Ramos (cell line): Measurements from ENCODE around the gene KRT4.

Source experiments
- in situ Hi-C: fragments of 300-500 bp; cut with MboI; formaldehyde crosslinking; loops from one replicate; pipeline ENCODE4 v1.14.3; 2022; ENCODE audit warnings: low sequenced_read_pairs; ENCODE audit not compliant: unreplicated experiment

The KRT4 gene

GRCh38 chr12:52822771-52823510, 9.0 kb upstream of the KRT4 start:
- in situ Hi-C loops: no loop called here

- in situ Hi-C loops: no loop called here
Observed at GRCh38 chr12:52821826-52822660, 8.1 kb upstream of the KRT4 start.

DNA sequence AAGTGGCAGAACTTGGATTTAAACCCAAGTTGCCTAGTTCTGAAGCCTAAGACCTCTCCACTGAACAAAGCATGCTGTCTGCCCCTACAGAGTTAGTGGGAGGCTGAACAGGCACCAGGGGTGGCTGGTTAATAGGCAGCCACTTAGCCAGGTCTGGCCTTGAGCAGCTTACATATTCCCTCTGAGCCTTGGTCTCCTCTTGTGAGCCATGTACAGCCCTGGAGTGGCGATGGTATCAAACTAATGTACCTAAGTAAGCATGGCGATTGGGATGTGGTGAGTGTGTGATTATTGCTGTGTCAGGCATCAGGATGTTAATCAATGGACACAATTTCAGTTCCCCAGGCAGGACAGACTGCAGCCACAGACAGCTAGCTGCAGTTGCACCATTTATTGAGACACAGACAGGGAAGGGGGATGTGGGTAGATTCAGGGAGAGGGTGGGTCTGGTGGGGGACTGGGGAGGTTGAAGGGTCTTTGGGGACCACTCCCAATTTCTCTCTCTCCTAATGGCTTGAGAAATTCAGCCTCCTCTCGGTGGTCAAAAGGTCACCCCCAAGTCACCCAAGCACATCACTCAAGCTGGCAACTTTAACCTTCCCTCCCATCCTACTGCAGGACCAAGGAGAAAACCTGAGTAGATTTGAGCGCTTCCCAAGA, 7.3 kb upstream of the KRT4 start:
- in situ Hi-C loops: no loop called here

DNA sequence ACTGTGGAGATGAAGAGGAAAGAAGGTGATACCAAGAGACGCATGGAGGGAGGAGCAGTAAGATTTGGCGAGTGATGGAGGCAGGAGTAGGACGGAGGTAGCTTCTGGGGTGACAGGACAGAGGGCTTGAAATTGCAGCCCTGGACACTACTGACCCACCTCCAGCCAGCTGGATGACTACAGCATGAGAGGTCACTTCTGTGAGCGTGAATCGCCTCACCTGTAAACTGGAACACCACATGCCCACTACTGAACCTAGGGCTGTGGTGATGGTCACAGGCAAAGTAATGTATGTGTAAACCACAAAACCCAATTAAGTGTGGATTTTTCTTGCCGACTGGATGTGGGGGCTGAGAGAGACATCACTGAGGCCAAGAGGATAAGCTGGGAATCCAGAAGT, 6.6 kb upstream of the KRT4 start:
- in situ Hi-C loops: no loop called here

DNA sequence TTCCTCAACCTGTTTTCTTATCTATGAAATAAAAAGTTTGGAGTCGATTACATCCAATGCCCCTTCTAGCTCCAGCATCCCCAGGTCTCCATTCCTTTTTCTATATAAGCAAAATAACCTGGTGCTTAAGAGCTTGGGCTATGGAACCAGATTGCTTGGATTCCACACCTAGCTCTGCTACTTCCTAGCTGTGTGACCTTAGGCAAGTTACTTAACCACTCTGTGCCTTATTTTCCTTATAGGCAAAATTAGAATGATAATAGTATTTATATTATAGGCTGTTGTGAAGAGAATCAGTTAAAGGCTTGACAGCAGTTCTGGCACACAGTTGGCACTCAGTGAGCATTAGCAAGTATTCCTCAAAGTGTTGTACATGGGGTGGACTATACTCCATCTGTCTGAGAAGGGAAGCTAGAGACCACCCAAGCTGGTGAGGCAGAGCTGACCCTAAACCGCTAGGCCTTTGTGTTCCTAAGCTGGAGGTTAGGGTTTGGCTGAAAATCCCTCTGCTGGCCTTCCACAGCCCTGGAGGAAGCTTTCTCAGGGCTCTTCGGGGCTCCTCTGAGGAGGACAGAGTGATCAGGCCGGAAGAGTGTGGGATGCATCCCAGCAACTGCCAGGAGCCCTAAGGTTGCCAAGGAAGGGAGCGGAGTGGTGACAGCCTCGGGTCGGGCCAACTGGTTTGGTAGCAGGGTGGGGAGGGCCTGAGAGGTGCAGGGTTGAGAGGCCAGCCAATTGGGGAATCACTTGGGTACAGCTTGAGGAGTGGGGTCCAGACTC, 6.0 kb upstream of the KRT4 start:
- in situ Hi-C loops: no loop called here

DNA sequence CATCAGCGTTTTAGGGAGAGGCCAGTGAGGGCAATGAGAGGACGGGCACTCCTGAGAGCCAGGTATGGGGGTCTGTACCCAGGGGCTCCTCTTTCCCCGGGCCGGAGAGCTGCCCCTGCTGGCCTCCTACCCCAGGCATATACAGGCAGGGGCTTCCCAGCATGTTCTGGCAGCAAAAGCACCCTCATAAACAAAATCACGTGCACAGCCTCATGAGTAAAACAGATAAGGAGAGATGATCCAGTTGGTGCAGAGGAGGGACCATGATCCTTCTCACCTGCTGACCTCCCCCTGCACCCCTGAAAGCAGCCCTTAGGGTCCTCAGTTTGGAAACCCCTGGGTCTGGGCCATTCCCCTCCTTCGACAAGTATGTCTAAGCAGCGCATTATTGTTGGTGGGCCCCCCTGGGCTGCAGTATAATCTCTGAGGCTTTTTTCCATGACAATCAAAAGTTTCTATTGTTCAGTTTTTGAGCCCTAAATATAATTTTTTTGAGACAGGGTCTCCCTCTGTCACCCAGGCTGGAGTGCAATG, 5.0 kb upstream of the KRT4 start:
- in situ Hi-C loops: no loop called here

- in situ Hi-C loops: no loop called here
Observed at GRCh38 chr12:52818388-52818787, 4.5 kb upstream of the KRT4 start.

DNA sequence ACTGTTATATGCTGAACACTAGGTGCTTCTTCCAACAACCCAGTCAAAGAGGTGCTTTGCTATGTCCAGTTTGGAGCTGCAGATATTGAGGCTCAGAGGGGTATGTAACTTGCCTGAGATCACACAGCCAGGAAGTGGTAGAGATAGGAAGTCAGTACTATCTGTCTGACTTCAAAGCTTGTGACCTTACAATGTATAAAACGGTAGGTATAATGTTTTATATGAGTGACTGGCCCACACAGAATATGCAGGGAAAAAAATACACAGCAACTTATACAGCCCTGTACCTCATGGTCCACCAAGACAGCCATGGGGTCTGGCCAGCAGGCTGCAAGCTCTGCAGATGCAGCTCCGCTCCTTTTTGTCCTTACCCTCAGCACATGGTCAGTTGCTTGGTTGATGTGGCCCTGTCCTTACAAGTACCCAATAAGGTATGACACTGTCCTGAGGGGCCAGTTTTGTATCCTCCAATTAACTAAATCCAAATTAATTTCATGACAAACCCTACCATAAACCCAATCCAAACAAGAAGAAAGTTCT, 3.9 kb upstream of the KRT4 start:
- in situ Hi-C loops: no loop called here

DNA sequence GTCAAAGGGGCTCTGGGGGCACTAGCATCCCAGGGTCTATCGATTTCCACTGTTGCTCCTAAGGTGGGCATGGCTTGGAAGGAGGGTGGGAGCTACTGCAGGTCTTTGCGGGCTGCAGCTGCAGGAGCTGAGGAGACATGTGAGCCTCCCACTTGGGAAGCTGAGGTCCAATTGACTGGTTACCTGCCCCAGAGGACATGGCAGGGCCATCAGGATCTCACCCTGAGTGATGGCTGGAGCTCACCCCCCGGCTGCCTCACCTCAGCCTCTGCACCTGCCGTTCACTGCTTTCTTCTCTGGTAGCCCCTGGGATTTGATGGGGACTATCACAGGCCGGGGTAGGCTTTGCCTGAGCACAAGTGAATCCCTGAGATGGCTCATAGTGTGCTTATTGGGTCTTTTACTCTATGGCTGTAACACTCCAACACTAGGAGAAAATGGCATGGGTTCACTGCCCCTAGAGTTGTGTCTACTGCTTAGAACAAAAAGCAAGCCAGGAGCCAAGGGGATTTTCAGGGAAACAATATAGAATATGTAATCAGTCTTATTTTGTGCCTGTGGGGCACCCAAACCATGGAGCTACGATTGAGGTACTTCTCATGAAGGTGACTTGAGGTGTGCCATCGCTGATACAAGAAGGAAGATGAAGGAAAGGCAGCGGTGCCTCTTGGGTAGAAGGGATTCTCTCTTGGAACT, 3.2 kb upstream of the KRT4 start:
- in situ Hi-C loops: no loop called here

DNA sequence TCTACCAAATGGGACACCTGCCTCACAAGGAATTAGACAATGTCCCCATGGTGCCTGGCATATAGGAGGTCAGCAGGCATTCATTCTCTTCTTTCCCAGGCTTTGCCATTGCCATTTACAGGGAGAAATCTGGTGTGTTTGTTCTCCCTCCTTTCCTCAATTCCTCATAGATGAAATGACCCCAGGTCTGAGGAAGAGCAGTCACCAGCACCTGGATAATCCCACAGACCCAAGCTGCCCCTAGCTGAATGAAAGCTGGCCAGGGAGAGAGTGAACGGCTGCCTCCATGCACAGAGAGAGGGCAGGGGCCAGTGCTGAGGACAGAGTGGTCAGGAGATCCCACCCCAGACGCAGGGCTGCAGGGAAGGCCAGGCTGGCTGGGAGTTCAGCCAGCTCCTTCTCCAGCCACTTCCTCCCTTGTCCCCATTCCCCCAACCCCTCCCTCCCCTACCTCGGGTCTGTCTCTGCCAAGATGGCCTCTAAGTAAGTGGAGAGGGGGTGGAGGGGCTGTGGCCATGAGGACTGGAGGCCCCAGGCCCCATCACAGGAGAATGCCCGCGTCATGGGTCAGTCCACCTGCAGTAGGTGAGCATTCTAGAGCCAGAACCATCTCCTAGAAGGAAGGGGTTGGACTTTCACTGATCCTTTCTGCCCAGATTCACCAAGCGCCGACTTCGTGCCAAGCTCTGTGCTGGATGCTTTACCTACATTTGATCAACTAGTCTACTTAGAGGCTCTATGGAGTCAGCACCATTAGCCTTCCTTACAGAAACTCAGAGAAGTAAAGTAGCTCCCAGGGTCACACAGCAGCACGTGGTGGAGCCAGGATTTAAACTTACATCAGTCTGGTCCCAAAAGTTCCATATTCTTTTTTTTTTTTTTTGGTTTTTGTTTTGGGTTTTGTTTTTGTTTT, 2.0 kb upstream of the KRT4 start:
- in situ Hi-C loops: no loop called here

DNA sequence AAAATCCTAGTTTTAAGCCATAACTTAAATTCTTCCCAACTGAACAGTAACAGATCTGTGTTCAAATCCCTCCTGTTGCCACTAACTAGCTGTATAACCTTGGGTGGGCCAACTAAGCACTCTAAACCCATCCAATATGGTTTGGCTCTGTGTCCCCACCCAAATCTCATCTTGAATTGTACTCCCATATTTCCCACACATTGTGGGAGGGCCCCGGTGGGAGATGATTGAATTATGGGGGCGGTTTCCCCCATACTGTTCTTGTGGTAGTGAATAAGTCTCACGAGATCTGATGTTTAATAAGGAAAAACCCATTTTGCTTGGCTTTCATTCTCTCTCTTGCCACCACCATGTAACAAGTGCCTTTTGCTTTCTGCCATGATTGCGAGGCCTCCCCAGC, 1.2 kb upstream of the KRT4 start:
- in situ Hi-C loops: no loop called here

GRCh38 chr12:52814710-52815155, 817 bp upstream of the KRT4 start:
- in situ Hi-C loops: no loop called here

- in situ Hi-C loops: no loop called here
Observed at GRCh38 chr12:52813203-52813819, 605 bp downstream of the KRT4 start.

GRCh38 chr12:52812749-52813148, 1.2 kb downstream of the KRT4 start:
- in situ Hi-C loops: no loop called here

DNA sequence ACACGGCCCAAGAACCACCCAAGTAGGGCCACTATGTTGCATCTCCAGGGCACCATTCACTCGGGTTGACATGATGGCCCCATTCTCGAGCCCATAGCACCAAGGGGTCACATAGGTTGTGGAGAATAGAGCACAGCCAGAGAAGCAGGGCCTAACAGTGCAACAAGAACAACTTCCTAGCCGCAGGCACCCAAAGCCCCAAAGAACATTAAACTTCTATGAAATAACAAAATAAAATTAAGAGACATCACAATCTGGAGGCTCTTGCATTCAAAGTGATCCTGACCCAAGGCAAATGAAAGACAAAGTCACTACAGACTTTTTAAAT, 1.9 kb downstream of the KRT4 start:
- in situ Hi-C loops: no loop called here

DNA sequence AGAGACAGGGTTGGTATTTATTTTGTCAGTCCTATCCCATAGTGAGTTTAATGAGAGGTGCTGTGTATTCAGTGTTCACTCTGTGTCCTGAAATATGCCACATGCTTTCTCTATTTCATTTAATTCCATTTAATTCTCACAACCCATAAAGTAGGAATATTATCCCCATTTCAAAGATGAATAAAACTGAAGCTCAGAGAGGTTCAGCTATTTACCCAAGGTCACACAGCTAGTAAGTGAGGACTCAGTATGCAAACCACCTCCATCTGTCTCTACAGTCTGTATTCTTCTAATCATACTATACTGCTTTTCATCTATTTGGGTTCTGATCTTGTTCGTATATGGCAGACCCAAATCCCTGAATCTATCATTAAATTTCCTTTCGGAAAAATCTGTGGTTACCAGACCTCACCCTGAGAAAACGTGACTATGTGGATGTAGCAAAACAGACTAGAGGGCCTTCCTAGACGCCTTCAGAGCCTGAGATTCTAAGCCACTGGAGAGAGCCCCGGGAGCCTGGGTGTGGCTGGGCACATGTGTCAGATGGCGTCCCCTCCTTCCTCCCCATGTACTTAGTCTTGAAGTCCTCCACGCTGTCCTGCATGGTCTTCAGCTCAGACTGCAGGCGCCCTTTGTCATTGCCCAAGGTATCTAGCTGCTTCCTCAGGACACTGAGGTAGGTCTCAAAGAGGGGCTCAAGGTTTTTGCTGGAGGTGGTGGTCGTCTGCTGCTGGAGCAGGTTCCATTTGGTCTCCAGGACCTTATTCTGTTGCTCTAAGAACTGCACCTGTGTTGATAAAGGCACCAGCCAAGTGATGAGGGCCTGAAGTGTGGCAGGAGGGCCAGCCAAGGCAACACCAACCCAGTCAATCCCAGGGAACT, 2.5 kb downstream of the KRT4 start:
- in situ Hi-C loops: no loop called here

GRCh38 chr12:52810554-52810953, 3.4 kb downstream of the KRT4 start:
- in situ Hi-C loops: no loop called here
